Duodenal mucosa (tissue), 2 donors: ENCODE measurements around the gene REELD1.

Experiments
- H3K27ac ChIP-seq: one replicate; pipeline ENCODE4 v1.7.0; 2013; ENCODE audit warnings: low read depth, low read length
- H3K27me3 ChIP-seq, 2 donors: one replicate each; pipeline ENCODE4 v1.7.0; 2013; ENCODE audit warnings: low read length in 2 of 2, control low read depth in 1 of 2; ENCODE audit not compliant: insufficient read depth in 2 of 2, control insufficient read depth in 1 of 2
- H3K36me3 ChIP-seq, 2 donors: one replicate each; pipeline ENCODE4 v1.7.0; 2013; ENCODE audit warnings: low read length in 2 of 2, control low read depth in 1 of 2; ENCODE audit not compliant: insufficient read depth in 2 of 2, control insufficient read depth in 1 of 2
- H3K4me1 ChIP-seq, 2 donors: one replicate each; pipeline ENCODE4 v1.7.0; 2013; ENCODE audit warnings: low read length in 2 of 2, control low read depth in 1 of 2; ENCODE audit not compliant: insufficient read depth in 2 of 2, control insufficient read depth in 1 of 2
- H3K4me3 ChIP-seq, 2 donors: one replicate each; pipeline ENCODE4 v1.7.0; 2013; ENCODE audit warnings: low read length in 2 of 2, low read depth in 1 of 2
- H3K9ac ChIP-seq, 2 donors: one replicate each; pipeline ENCODE4 v1.7.0; 2013; ENCODE audit warnings: low read length in 2 of 2, low read depth in 1 of 2
- H3K9me3 ChIP-seq, 2 donors: one replicate each; pipeline ENCODE4 v1.7.0; 2013; ENCODE audit warnings: low read length in 2 of 2, control low read depth in 1 of 2; ENCODE audit not compliant: control insufficient read depth in 1 of 2

The REELD1 gene

DNA sequence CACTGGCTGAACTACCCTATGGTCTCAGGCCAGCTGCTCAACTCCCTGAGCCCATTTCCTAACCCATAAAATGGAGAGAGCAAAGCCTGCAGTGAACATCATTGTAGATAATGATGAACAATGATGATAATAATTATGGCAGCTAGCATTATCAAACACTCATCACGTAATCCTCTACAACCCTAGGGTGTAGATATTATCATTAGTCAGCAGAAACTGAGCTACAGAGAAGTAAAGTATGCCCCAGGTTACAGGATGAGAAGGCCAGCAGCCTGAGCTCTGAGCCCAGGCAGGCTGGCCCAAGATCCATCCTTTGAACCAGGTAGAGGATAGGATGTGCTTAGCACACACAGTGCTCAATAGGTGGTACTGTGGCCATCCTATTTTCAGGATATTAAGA is 43.2 kb downstream of the REELD1 start:
- H3K4me3 ChIP-seq, result no peak overlapping the region
- no peak overlapping the region for H3K27ac ChIP-seq

DNA sequence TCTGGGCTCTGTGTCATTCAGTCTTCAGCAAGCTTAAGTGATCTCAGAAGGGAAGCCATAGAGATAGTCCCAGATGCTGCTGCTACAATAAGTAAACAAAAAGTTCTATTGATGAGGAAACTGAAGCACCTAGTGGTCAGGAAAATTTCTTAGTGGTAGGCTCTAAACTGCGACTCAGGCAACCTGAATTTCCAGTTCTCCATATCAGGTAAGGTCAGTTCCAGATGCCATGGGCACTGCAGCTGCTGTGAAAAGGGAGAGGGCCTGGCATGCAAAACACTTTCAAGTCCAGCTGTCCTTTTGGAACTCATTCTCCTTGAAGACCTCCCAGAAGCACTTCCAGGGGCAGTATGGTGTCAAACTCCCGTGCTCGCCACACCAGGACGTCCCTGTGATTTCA is 46.2 kb downstream of the REELD1 start:
- Histone ChIP-seq H3K27me3 (no peaks in the 10 kb centered on the region), H3K4me1 (peaks cover 0 to 5% of the 10 kb centered on the region in 2 donors), H3K9ac (no peak overlapping the region), H3K9me3 (no peaks in the 10 kb centered on the region), H3K36me3 (peaks cover 0 to 8% of the 10 kb centered on the region in 2 donors), H3K27ac (no peak overlapping the region), H3K4me3 (no peak overlapping the region)

More for the DNA sequence above, 43.2 kb downstream of the REELD1 start:
- H3K9ac ChIP-seq, result no peak overlapping the region
- H3K36me3 ChIP-seq, result peaks cover 0 to 8% of the 10 kb centered on the region in 2 donors
- H3K4me1 ChIP-seq, result peaks cover 0 to 5% of the 10 kb centered on the region in 2 donors
- no peaks in the 10 kb centered on the region for H3K27me3 ChIP-seq
- no peaks in the 10 kb centered on the region for H3K9me3 ChIP-seq

DNA sequence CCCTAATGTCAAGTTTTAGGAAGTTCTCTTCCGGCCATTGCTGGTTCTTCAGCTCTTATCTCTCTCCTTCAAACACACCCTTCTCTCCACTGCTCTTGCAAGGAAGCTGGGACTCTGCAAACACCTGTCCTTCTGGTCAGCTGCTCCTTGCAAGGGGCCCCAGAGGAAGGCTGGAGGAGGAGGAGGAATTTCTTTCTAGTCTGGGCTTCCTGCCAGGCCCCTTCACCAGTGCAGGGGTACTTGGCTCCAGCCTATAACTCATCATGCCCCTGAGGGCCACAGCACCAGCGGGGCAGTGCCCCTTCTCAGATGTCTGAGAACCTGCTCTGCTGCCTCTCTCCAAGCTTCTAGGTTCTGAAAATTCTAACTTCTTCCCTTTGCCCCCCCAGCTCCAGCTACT is 46.7 kb downstream of the REELD1 start:
- Histone ChIP-seq H3K27me3 (no peaks in the 10 kb centered on the region), H3K27ac (no peak overlapping the region), H3K4me1 (peaks cover 0 to 5% of the 10 kb centered on the region in 2 donors), H3K9ac (no peak overlapping the region), H3K36me3 (peaks cover 0 to 8% of the 10 kb centered on the region in 2 donors), H3K9me3 (no peaks in the 10 kb centered on the region), H3K4me3 (no peak overlapping the region)

GRCh38 chr4:146263793-146264192 is 49.5 kb downstream of the REELD1 start:
- Histone ChIP-seq H3K4me3 (no peak overlapping the region), H3K27me3 (no peaks in the 10 kb centered on the region), H3K9ac (no peak overlapping the region), H3K36me3 (no peaks in the 10 kb centered on the region), H3K4me1 (no peaks in the 10 kb centered on the region), H3K9me3 (no peaks in the 10 kb centered on the region), H3K27ac (no peak overlapping the region)

DNA sequence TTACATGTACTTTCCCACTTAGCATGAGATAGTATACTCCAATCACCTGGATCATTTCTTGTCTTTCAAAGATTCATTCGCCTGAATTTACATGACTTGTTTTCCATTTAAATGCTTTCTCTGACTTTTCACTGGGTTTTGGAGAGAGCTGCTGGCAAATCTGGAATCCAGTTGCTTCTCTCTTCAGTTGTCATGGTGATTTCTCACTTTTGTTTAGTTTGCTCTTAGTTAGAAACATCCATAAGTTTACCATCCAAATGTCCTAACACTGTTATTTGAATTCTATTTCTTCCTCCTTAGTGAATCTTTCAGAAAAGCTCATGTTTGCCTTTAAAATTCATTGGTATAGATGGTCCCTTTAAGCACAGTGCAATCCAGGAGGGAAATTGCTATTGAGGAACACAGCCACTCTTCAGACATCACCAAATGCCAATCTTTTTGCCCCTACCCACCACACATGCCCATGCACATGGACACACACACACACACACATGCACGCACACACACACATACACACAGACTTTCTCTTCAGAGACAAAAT is 51.7 kb downstream of the REELD1 start:
- Histone ChIP-seq H3K9me3 (no peaks in the 10 kb centered on the region), H3K27me3 (no peaks in the 10 kb centered on the region), H3K4me1 (no peaks in the 10 kb centered on the region), H3K36me3 (no peaks in the 10 kb centered on the region), H3K9ac (no peak overlapping the region), H3K27ac (no peak overlapping the region), H3K4me3 (no peak overlapping the region)

- Histone ChIP-seq H3K4me1 (no peaks in the 10 kb centered on the region), H3K27me3 (no peaks in the 10 kb centered on the region), H3K36me3 (no peaks in the 10 kb centered on the region), H3K9ac (no peak overlapping the region), H3K4me3 (no peak overlapping the region), H3K9me3 (no peaks in the 10 kb centered on the region), H3K27ac (no peak overlapping the region)
Observed at GRCh38 chr4:146267826-146268225, 53.5 kb downstream of the REELD1 start.

GRCh38 chr4:146269228-146269653 is 54.9 kb downstream of the REELD1 start:
- Histone ChIP-seq H3K4me1 (no peaks in the 10 kb centered on the region), H3K9me3 (no peaks in the 10 kb centered on the region), H3K36me3 (no peaks in the 10 kb centered on the region), H3K4me3 (no peak overlapping the region), H3K27me3 (no peaks in the 10 kb centered on the region), H3K9ac (no peak overlapping the region), H3K27ac (no peak overlapping the region)

GRCh38 chr4:146271466-146271865 is 57.1 kb downstream of the REELD1 start:
- no peaks in the 10 kb centered on the region for H3K36me3 ChIP-seq
- H3K27me3 ChIP-seq, result no peaks in the 10 kb centered on the region
- H3K4me3 ChIP-seq, result no peak overlapping the region
- no peaks in the 10 kb centered on the region for H3K9me3 ChIP-seq
- peaks cover 0 to 3% of the 10 kb centered on the region in 2 donors for H3K4me1 ChIP-seq
- H3K9ac ChIP-seq, result no peak overlapping the region
- H3K27ac ChIP-seq, result no peak overlapping the region

DNA sequence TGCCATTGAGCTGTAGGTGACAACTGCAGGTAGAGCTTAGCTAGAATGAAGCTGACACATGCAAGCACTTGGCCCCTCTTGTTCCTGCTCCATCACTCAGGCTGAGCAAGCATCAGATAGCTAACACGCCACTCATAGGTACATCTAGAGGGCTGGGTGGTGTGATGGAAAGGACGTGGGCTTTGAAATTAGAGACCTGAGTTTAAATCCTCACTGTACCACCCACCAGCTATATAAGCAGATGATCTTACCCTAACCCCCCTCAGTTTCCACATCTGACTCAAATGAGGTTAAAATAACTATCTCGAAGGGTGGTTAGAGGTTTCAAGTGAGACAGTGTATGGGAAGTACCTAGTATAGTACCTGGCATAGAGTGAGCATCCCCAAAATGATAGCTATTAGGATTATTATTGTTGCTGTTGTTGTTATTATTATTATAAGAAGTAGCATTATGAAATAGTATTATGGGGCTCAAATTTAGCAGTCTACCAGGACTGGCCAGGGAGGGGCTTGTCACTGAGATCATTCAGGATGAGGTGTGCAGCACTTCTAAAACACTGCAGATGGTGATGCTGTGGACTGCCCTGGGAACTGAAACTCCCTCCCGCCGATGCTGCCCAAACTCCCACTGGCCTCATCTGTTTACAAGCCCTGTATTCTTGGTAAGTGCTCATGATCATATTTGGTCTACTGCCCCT is 59.0 kb downstream of the REELD1 start:
- H3K27ac ChIP-seq, result no peak overlapping the region
- H3K4me1 ChIP-seq, result peaks cover 0 to 3% of the 10 kb centered on the region in 2 donors
- H3K9ac ChIP-seq, result no peak overlapping the region
- no peaks in the 10 kb centered on the region for H3K27me3 ChIP-seq
- no peaks in the 10 kb centered on the region for H3K9me3 ChIP-seq
- no peaks in the 10 kb centered on the region for H3K36me3 ChIP-seq
- no peak overlapping the region for H3K4me3 ChIP-seq

GRCh38 chr4:146274774-146275173 is 60.4 kb downstream of the REELD1 start:
- peaks cover 0 to 3% of the 10 kb centered on the region in 2 donors for H3K4me1 ChIP-seq
- H3K27ac ChIP-seq, result no peak overlapping the region
- no peak overlapping the region for H3K9ac ChIP-seq
- no peaks in the 10 kb centered on the region for H3K36me3 ChIP-seq
- no peaks in the 10 kb centered on the region for H3K9me3 ChIP-seq
- H3K4me3 ChIP-seq, result no peak overlapping the region
- no peaks in the 10 kb centered on the region for H3K27me3 ChIP-seq
